NCI-H2107 treated with DMSO at 0.1 percent for 48 hours (cell line): ENCODE results near the gene LAGE3.
"Not testable (repeated sequence)": the region's sequence is repeated elsewhere in the genome, so short reads cannot be mapped to it uniquely, and the experiment has no call there.

ENCODE experiments used
- DNase-seq: peaks from one replicate; lab custom pipeline; 2025; ENCODE audit not compliant: unreplicated experiment; lab: John Stamatoyannopoulos, UW

The LAGE3 gene

GRCh38 chrX:154502098-154502497 lies 23.0 kb upstream of the LAGE3 start:
- no peak for DNase-seq

- DNase-seq, result not testable (repeated sequence)
Observed at GRCh38 chrX:154501423-154501822, 22.3 kb upstream of the LAGE3 start.

DNA sequence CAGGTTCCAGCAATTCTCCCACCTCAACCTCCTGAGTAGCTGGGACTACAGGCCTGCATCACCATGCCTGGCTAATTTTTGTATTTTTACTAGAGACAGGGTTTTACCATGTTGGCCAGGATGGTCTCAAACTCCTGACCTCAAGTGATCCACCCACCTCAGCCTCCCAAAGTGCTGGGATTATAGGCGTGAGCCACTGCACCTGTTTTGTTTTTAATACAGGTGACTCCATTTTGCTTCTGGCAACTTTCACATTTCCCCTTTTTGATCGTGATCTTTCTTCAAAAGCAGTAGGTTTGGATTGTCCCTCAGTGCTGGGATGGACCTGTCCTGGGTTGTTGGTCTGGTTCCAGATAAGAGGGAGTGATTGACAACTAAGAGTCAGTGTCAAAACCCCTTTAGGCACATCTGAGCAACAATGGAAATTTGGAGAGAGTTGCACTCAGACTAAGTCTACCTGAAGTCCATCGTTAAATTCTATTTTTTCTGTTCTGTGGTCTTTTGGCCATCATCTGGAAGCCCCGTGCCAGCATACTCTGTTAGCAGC lies 17.6 kb upstream of the LAGE3 start:
- DNase-seq, result not testable (repeated sequence)

- no peak for DNase-seq
Observed at GRCh38 chrX:154495472-154495922, 16.4 kb upstream of the LAGE3 start.

DNA sequence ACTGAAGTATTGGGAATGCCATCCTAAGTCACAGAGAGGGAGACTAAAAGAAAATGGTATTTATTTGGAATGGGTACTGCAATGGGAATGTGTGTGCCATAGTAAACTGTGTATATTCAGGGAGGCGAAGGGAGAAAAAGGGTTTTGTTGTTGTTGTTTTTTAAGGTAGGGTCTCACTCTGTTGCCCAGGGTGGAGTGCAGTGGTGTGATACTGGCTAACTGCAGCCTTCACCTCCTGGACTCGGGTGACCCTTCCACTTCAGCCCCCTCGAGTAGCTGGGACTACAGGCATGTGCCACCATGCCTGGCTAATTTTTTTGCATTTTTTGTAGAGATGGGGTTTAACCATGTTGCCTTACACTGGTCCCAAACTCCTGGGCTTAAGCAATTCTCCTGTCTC lies 15.6 kb upstream of the LAGE3 start:
- DNase-seq, result no peak

GRCh38 chrX:154490414-154491083 lies 11.5 kb upstream of the LAGE3 start, which contains the start of gene SLC10A3:
Gene SLC10A3 (minus strand): TSS chrX:154490629. CDS start chrX:154488940, 1,689 bp downstream.
- peak; percentile 81 for DNase-seq

- DNase-seq, result no peak
Observed at GRCh38 chrX:154490021-154490413, 10.9 kb upstream of the LAGE3 start.

DNA sequence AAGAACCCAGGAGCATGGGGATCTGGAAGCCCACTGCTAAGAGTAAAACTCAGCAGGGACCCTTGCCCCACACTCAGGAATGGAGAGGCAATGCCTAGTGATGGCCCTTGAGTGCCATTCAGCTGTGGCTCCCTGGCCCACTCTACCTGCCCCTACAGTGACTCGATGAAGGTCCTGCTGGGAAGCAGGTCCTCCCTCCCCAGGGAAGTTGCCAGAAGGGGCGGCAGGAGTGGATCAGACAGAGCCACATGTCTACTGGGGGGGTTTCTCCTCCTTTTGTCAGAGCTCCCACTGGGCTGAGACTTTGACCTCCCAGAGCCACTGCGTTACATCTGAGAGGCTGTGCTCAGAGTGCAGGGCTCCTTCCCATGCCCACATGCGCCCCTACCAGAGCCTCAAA lies 10.1 kb upstream of the LAGE3 start:
- DNase-seq, result no peak

- DNase-seq, result no peak
Observed at GRCh38 chrX:154488336-154489075, 9.4 kb upstream of the LAGE3 start.

GRCh38 chrX:154487518-154488290 lies 8.6 kb upstream of the LAGE3 start:
- DNase-seq, result no peak

DNA sequence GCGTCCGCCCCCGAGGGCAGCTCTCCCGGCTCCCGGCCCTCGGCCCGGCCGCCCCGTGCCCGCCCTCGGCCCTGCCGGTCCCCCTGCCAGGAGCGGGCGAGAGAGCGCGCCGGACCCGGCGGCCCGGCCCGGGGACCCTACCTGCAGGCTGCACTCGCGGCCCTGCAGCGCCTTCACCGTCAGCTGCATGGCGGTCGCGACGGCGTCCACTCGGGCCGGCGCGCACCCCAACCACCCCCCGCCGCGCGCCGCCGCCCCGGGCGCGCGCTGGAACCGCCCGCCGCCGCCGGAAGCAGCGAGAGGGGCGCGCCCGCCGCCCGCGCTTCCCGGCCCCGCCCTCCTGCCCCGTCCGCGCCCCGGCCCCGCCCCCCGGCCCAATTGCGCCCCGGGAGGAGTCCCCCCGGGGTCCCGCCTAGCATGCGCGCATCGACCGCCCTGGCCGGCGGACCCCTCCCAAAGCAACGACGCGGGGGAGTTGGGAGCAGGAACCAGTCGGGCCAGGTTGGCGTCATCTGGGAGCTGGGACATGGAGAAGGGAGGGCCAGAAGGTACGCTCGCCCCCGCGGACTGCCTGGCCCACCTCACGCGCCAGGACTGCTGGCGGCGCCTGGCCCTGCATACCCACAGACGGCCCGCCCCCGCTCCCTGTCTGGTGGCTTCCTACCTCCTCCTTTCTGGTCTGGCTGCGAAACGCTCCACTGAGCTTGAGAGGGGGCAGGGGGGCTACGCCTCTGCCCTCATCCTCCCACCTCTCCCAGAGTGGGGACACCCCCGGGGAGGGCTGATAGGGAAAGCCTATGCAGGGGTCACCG lies 7.5 kb upstream of the LAGE3 start, which contains the start of gene UBL4A:
TSS of gene UBL4A (minus strand) at position 220 of the 812 bp plus-strand sequence. CDS start at position 189, 31 bp downstream.
- no peak for DNase-seq

DNA sequence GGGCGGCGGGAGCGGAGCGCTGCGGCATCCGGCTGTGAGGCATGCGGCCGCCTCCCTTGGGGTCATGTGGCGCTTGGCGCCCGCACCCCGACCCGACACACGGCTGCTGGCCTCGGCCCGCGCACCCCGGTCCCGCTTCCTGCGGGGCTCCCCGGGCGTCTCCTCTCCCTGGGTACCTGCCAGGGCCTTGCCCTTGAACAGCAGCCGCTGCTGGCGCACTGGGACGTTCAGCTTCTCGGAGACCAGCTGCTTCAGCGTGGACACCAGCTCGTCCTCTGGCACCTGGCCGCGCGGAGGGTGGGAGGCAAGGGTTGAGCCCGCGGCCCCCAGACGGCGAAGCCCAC lies 6.9 kb upstream of the LAGE3 start:
- no peak for DNase-seq

DNA sequence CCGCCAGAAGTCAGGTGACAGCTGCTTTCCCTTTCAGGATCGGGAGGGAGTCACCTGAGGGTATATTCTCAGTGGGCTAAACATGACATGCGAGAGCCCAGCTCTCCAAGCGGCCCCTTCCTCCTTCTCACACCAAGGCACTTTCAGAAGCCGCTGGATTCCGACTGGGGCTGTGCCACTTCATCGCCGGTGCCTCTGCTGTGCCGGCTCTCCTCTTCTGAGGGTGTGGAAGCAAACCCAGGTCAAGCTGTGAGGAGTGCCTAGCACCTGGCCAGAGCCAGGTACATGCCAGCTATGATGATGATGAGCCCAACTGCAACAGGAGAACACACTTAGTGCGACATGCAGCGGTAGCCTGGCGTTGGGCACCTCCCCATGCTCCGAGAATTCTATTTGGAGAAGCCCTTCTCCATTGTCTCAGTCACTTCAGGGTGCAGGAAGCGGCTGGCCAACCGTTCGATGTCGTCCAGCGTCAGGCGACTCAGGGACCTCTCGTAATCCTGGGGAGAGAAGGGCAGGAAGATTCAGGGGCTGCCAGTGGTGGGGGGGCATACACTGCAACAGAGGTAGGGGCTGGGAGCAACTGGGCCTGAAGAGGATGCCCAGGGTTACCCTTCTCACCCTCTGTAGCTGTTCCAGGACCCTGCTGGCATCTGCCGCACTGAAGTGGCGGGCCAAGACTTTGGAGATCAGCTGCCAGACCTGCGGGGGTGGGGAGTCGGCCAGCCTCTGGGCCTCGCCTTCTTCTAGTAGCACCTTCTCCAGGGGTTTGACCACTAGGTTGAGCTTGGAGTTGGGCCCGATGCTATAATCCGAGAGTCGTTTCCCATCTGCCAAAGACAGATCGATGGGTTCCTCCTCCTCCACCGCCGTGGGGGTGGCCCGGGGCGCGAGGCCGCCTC lies 6.3 kb upstream of the LAGE3 start:
- DNase-seq, result peak; percentile 20

DNA sequence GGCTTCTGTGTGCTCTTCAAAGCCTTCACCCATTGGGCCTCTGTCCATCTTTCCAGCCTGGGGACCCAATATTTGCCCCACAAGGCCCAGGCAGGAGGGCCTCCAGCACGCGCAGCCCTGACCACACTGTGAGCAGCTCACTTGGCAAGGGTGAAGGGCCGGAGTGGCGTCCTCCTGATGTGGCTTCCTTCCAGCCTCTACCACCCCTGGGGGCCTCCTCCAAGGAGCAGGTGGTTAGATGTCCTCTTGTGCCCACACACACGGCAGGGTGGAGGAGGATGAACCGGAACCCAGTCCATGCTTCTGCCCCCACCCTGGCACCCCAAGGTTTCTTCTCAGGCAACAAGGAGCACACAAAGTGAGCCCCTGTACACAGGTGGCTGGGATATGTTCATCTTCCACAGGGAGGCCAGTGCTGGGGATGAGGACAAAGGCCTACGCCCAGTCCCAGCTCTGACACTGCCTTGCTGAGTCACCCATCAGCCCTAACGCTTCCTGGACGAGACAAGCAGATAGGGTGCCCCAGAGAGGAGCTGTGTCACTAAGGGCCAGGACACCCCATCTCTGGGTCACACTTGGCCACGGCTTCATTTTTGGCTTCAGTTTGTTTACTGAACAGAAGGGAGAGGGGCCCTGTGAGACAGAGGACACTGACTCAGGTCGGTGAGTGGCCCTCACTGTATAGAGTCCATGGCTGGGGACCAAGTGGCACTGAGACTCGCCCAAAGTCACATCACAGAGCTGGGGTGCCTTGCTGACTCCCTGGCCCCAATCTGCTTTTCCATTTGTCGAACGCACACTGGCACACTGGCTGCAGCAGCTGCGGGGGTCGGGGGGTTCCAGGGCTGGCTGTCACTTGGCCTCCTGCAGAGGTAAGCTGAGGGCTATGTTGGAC lies 5.4 kb upstream of the LAGE3 start:
- DNase-seq, result no peak

GRCh38 chrX:154483325-154483724 lies 4.2 kb upstream of the LAGE3 start:
- no peak for DNase-seq

DNA sequence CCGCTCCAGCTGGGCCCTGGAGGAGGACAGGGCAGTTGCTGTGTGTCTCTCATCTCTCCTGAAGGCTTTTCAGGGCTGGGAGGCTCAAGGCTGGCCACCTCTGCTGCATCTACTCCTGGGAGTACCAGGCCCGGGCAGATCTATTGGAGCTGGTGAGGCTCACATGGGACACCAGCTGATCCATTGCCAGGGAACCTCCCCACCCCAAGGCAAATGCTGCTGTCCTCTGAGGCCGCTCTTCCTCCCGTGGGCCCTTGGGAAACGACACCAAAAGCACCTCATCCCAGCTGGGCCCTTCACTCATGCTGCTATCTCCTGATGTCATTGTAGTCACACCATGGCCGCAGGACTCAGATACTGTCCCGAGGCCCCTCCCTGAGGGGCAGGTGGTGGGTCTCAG lies 3.7 kb upstream of the LAGE3 start:
- no peak for DNase-seq

- DNase-seq, result no peak
Observed at GRCh38 chrX:154481911-154482601, 3.0 kb upstream of the LAGE3 start.

DNA sequence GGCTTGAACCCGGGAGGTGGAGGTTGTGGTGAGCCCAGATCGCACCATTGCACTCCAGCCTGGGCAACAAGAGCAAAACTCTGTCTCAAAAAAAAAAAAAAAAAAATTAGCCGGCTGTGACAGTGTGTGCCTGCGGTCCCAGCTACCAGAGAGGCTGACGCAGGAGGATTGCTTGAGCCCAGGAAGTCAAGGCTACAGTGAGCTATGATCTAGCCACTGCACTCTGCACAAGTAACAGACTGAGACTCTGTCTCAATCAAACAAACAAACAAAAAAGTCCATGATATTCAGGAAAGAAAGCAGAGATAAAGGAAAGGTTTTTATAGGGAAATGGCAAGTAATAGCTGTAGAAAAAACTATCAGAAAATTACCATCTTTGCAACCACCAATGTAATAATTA lies 2.1 kb upstream of the LAGE3 start:
- DNase-seq, result no peak
